ENCODE measurements around the gene TEX22. TPM values are rescaled to one million over a fixed set of nuclear protein-coding genes. Genes with fewer than 3 reads are reported as not detected.

Gene TEX22
- total and polyA plus RNA-seq, 2 experiments from 2014 or later = 0.21 TPM

DNA sequence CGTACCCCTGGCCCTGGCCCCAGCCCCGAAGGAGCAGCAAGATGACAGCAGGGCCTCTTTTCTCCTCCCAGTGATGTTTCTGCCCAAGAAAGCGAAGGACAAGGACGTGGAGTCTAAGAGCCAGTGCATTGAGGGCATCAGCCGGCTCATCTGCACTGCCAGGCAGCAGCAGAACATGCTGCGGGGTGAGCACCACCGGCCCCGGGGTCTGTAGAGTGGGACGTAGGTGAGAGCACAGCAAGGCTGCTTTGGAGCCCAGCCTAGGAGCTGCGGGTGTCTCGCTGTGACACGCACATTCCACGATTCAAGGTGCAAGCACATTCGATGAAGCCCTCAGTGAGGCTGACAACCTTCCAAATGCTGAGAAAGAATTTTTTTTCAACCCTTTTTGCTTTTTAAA, 5.2 kb upstream of the TEX22 start (continued):
- TF ChIP-seq POLR2AphosphoS5 (IDR thresholded peaks at IDR 0.05; ENCODE audit: low read depth) = no peak
- TF ChIP-seq, protein P1, sequence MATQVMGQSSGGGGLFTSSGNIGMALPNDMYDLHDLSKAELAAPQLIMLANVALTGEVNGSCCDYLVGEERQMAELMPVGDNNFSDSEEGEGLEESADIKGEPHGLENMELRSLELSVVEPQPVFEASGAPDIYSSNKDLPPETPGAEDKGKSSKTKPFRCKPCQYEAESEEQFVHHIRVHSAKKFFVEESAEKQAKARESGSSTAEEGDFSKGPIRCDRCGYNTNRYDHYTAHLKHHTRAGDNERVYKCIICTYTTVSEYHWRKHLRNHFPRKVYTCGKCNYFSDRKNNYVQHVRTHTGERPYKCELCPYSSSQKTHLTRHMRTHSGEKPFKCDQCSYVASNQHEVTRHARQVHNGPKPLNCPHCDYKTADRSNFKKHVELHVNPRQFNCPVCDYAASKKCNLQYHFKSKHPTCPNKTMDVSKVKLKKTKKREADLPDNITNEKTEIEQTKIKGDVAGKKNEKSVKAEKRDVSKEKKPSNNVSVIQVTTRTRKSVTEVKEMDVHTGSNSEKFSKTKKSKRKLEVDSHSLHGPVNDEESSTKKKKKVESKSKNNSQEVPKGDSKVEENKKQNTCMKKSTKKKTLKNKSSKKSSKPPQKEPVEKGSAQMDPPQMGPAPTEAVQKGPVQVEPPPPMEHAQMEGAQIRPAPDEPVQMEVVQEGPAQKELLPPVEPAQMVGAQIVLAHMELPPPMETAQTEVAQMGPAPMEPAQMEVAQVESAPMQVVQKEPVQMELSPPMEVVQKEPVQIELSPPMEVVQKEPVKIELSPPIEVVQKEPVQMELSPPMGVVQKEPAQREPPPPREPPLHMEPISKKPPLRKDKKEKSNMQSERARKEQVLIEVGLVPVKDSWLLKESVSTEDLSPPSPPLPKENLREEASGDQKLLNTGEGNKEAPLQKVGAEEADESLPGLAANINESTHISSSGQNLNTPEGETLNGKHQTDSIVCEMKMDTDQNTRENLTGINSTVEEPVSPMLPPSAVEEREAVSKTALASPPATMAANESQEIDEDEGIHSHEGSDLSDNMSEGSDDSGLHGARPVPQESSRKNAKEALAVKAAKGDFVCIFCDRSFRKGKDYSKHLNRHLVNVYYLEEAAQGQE (IDR thresholded peaks at IDR 0.05; ENCODE audit: unreplicated experiment) = no peak
- TF ChIP-seq, protein P2, sequence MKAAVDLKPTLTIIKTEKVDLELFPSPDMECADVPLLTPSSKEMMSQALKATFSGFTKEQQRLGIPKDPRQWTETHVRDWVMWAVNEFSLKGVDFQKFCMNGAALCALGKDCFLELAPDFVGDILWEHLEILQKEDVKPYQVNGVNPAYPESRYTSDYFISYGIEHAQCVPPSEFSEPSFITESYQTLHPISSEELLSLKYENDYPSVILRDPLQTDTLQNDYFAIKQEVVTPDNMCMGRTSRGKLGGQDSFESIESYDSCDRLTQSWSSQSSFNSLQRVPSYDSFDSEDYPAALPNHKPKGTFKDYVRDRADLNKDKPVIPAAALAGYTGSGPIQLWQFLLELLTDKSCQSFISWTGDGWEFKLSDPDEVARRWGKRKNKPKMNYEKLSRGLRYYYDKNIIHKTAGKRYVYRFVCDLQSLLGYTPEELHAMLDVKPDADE (IDR thresholded peaks at IDR 0.05) = no peak
- TF ChIP-seq ZNF114 (CRISPR knock-in tag; IDR thresholded peaks at IDR 0.05) = no peak
- no peak for TF ChIP-seq NANOG (IDR thresholded peaks at IDR 0.05; ENCODE audit: borderline replicate concordance)
- TF ChIP-seq STAT1 (IDR thresholded peaks at IDR 0.05; ENCODE audit: unreplicated experiment) = no peak
- no peak for TF ChIP-seq ZNF331 (CRISPR knock-in tag; IDR thresholded peaks at IDR 0.05; ENCODE audit: low read depth)

DNA sequence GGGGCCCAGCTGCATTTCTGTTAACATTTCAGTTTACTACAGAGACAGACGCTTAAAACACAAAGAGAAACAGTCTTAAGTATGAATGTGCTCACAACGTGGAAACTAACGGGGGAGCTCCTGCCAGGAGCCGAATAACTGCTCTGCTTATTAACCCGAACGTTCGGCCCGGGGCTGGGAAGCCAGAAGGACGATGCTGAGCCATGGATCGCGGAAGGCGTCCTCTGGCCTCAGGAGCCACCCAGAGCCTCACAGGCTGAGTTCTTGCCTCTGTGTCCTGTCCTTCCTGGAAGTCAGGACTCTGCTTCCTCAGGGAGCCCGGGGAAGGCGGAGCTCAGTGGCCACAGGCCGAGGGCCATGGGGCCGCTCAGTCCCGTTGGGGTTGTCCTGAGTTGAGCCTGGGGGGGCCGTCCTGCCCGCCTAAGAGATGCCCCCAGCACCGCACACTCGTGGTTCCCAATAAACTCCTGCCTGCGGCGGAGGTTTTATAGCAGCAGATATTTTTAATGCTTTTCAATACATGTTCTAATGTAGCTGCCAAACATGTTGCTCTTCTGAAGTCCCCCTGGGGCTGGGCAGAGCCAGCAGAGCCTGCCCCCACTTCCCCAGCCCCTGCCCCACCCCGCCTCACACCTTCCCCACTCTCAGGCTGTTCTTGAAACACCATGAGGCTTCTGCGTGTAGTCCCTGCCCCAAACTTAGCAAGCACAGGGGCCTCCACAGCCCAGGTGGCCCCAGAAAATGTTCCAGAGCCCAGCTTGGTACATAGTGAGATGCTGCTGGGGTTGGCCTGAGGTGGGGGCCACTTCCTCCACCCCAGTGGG, 3.4 kb upstream of the TEX22 start:
- Histone ChIP-seq H3K36me3 (ENCODE audit: insufficient read depth) (no peaks in the 10 kb centered on the region), H3K4me1 (ENCODE audit: insufficient read depth) (no peaks in the 10 kb centered on the region; the same call in 1 of the 2 replicates), H3K79me2 (replicated peaks; ENCODE audit: insufficient read depth) (no peaks in the 10 kb centered on the region), H2AFZ (no peak overlapping the region), H3K9me2 (ENCODE audit: insufficient read depth) (peaks cover 6% of the 10 kb centered on the region), H3K4me3 (no peak overlapping the region), H3K27ac (ENCODE audit: low read depth) (no peak overlapping the region), H3K27me3 (ENCODE audit: insufficient read depth) (no peaks in the 10 kb centered on the region), H4K20me1 (replicated peaks; ENCODE audit: insufficient read depth) (no peaks in the 10 kb centered on the region), H3K4me2 (no peak overlapping the region), H3F3A (replicated peaks; ENCODE audit: low read depth) (0 out of 2 replicates have a peak, but pooled peaks cover 3% of the 10 kb centered on the region)
- ATAC-seq (no peak), DNase-seq (ENCODE audit: low spot score) (no peak)
- H3K27me3 Mint-ChIP-seq (ENCODE audit: insufficient read depth, low read depth, poor library complexity) = peaks cover 19% of the 10 kb centered on the region
- H3K4me1 Mint-ChIP-seq = no peaks in the 10 kb centered on the region; the same call in 2 of the 3 replicates
- no peak for TF ChIP-seq EZH2phosphoT487 (IDR thresholded peaks at IDR 0.05; ENCODE audit: unreplicated experiment)
- TF ChIP-seq EZH2 (IDR thresholded peaks at IDR 0.05; ENCODE audit: low read depth, unreplicated experiment) = no peak
- no peak for TF ChIP-seq ZNF114 (CRISPR knock-in tag; IDR thresholded peaks at IDR 0.05)
- H3K4me3 Mint-ChIP-seq = no peak overlapping the region
- peaks cover 16% of the 10 kb centered on the region for H3K36me3 Mint-ChIP-seq (ENCODE audit: low read depth)
- no peak overlapping the region for H3K27ac Mint-ChIP-seq
- peaks cover 22% of the 10 kb centered on the region; the same call in 2 of the 3 replicates for H3K9me3 Mint-ChIP-seq
